Uterus (tissue), 4 donors: ENCODE data around the gene NHLRC1. TPM values are rescaled to one million over a fixed set of nuclear protein-coding genes. Genes with fewer than 3 reads are reported as not detected.

Experiments used
- DNase-seq, 2 donors: peaks; one replicate each; pipeline ENCODE4 v3.0.0-alpha.2; 2019 to 2020
- H3K27ac ChIP-seq, 2 donors: fragments of 200-600 bp; sonication (generic); 1 replicate in 1 of 2; 2 replicates in 1 of 2; pipeline ENCODE4 v1.5.1; 2016 to 2018
- H3K27me3 ChIP-seq, 2 donors: fragments of 200-600 bp; sonication (generic); one replicate each; pipeline ENCODE4 v1.5.1; 2018 to 2019; ENCODE audit warnings: control low read depth in 1 of 2
- H3K36me3 ChIP-seq, 2 donors: fragments of 200-600 bp; sonication (generic); one replicate each; pipeline ENCODE4 v1.5.1; 2019; ENCODE audit warnings: control low read depth in 1 of 2
- H3K4me1 ChIP-seq, 2 donors: fragments of 200-600 bp; sonication (generic); one replicate each; pipeline ENCODE4 v1.5.1; 2018 to 2019; ENCODE audit warnings: control low read depth in 1 of 2
- H3K4me3 ChIP-seq, 2 donors: fragments of 200-600 bp; sonication (generic); 1 replicate in 1 of 2; 2 replicates in 1 of 2; pipeline ENCODE4 v1.5.1; 2018 to 2019; ENCODE audit warnings: mild to moderate bottlenecking in 1 of 2
- H3K9me3 ChIP-seq, 2 donors: fragments of 200-600 bp; sonication (generic); one replicate each; pipeline ENCODE4 v1.5.1; 2019; ENCODE audit warnings: control low read depth in 1 of 2
- POLR2A ChIP-seq, 2 donors: fragments of 450-650 bp; IDR thresholded peaks; one replicate each; pipeline ENCODE4 v1.6.1; 2016; ENCODE audit warnings: antibody characterized with exemption in 2 of 2, mild to moderate bottlenecking in 1 of 2, moderate library complexity in 1 of 2
- intact Hi-C: fragments of 100-400 bp; cut with DNase I; formaldehyde crosslinking; loops from one replicate; pipeline ENCODE4 v1.15.1; 2023; ENCODE audit warnings: low total_unique reads
- total RNA-seq, 4 donors: library from RNA; depleted of rRNA in 3 of 4; stranded (reverse); fragments of >200 nt in 3 of 4; gene quantifications; one replicate each; pipeline versions ENCODE4 v1.1.0 to v1.2.4, GENCODE V29; 2014 to 2023
- TF ChIP-seq, protein P1 (sequence below), 4 experiments: fragments of 200-600 bp in 2 of 4; fragments of 450-650 bp in 2 of 4; sonication (generic) in 2 of 4; IDR thresholded peaks; one replicate each; pipeline ENCODE4 v1.5.1; 2016 to 2019; ENCODE audit warnings: antibody characterized with exemption in 4 of 4, mild to moderate bottlenecking in 2 of 4, moderate library complexity in 1 of 4
- donor health status: DM: yes; HTN: yes; CAD: no.

NHLRC1 gene
- total RNA-seq, 4 donors from 2014 or later: 1.4 to 2.3 TPM; not detected in 2

- H3K36me3 ChIP-seq: no peaks in the 10 kb centered on the region
- TF ChIP-seq, protein P1, sequence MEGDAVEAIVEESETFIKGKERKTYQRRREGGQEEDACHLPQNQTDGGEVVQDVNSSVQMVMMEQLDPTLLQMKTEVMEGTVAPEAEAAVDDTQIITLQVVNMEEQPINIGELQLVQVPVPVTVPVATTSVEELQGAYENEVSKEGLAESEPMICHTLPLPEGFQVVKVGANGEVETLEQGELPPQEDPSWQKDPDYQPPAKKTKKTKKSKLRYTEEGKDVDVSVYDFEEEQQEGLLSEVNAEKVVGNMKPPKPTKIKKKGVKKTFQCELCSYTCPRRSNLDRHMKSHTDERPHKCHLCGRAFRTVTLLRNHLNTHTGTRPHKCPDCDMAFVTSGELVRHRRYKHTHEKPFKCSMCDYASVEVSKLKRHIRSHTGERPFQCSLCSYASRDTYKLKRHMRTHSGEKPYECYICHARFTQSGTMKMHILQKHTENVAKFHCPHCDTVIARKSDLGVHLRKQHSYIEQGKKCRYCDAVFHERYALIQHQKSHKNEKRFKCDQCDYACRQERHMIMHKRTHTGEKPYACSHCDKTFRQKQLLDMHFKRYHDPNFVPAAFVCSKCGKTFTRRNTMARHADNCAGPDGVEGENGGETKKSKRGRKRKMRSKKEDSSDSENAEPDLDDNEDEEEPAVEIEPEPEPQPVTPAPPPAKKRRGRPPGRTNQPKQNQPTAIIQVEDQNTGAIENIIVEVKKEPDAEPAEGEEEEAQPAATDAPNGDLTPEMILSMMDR (IDR thresholded peaks at IDR 0.05): no peak
- TF ChIP-seq POLR2A (IDR thresholded peaks at IDR 0.05): no peak
- H3K27me3 ChIP-seq: no peaks in the 10 kb centered on the region
- DNase-seq: no peak
- H3K9me3 ChIP-seq: no peaks in the 10 kb centered on the region
- H3K4me3 ChIP-seq: no peak overlapping the region
- no peaks in the 10 kb centered on the region for H3K4me1 ChIP-seq
- intact Hi-C loops: no loop called here
- H3K27ac ChIP-seq: no peak overlapping the region
Measured at GRCh38 chr6:18080544-18080943, 41.9 kb downstream of the NHLRC1 start.

- Histone ChIP-seq H3K27me3 (no peaks in the 10 kb centered on the region), H3K36me3 (no peaks in the 10 kb centered on the region), H3K4me3 (no peak overlapping the region), H3K27ac (no peak overlapping the region), H3K9me3 (no peaks in the 10 kb centered on the region), H3K4me1 (no peaks in the 10 kb centered on the region)
- intact Hi-C loops: no loop called here
- no peak for DNase-seq
- TF ChIP-seq, protein P1 (IDR thresholded peaks at IDR 0.05): no peak
- no peak for TF ChIP-seq POLR2A (IDR thresholded peaks at IDR 0.05)
Measured at GRCh38 chr6:18078866-18079265, 43.6 kb downstream of the NHLRC1 start.

- H3K4me1 ChIP-seq: no peaks in the 10 kb centered on the region
- TF ChIP-seq, protein P1 (IDR thresholded peaks at IDR 0.05): no peak
- no peak for TF ChIP-seq POLR2A (IDR thresholded peaks at IDR 0.05)
- no peak for DNase-seq
- intact Hi-C loops: no loop called here
- H3K36me3 ChIP-seq: no peaks in the 10 kb centered on the region
- no peaks in the 10 kb centered on the region for H3K27me3 ChIP-seq
- H3K27ac ChIP-seq: no peak overlapping the region
- H3K9me3 ChIP-seq: no peaks in the 10 kb centered on the region
- H3K4me3 ChIP-seq: no peak overlapping the region
Measured at GRCh38 chr6:18076231-18076630, 46.2 kb downstream of the NHLRC1 start.

DNA sequence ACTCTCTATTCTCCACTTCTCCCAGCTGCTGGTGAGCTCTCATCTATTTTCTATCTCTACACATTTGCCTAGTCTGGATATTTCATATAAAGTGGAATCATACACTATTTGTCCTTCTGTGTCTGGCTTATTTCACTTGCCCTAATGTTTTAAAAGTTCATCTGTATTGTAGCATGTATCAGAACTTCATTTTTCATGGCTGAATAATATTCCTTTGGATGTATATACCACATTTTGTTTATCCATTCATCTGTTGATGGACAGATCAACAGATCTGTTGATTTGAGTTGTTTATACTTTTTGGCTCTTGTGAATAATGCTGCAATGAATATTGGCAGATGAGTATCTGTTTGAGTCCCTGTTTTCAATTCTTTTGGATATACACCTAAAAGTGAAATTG, 49.6 kb downstream of the NHLRC1 start:
- no peak for DNase-seq
- Histone ChIP-seq H3K4me3 (no peak overlapping the region), H3K4me1 (no peaks in the 10 kb centered on the region), H3K27me3 (no peaks in the 10 kb centered on the region), H3K36me3 (no peaks in the 10 kb centered on the region), H3K9me3 (no peaks in the 10 kb centered on the region), H3K27ac (no peak overlapping the region)
- intact Hi-C loops: no loop called here
- TF ChIP-seq, protein P1 (IDR thresholded peaks at IDR 0.05): no peak
- no peak for TF ChIP-seq POLR2A (IDR thresholded peaks at IDR 0.05)

DNA sequence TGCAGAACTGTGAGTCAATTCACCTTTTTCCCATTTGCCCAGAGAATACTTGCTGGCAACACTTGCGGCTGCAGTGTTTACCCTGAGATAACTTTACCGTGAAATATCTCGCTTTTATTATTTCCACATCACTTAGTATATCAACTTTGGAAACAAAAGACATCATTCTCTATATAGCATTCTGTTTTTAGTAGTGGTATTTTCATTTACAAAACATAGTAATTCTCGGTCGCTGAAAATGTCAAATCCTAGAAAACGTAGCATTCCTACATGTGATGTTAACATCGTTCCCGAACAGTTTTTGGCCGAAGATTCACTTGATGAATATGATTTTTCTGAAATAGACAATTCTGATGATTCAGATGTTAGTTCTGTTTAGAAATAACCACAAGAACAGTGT, 52.0 kb downstream of the NHLRC1 start:
- TF ChIP-seq, protein P1 (IDR thresholded peaks at IDR 0.05): no peak
- no peak for TF ChIP-seq POLR2A (IDR thresholded peaks at IDR 0.05)
- Histone ChIP-seq H3K36me3 (no peaks in the 10 kb centered on the region), H3K9me3 (no peaks in the 10 kb centered on the region), H3K4me3 (no peak overlapping the region), H3K27ac (no peak overlapping the region), H3K27me3 (no peaks in the 10 kb centered on the region), H3K4me1 (no peaks in the 10 kb centered on the region)
- intact Hi-C loops: no loop called here
- DNase-seq: no peak

Other genes starting within 250 kb of the NHLRC1 start
- 10 to 100 TPM; 14.9 to 66.9 (median 37.3) TPM for gene KIF13A, start 135.0 kb downstream of the NHLRC1 start, total RNA-seq
- gene TPMT, start 32.4 kb upstream of the NHLRC1 start, total RNA-seq: 10 to 100 TPM in 1 of 4 donors, 1 to 10 TPM in 3; 5.9 to 11.4 (median 6.6) TPM
- 10 to 100 TPM; 10.6 to 24.7 (median 14.0) TPM for gene KDM1B, start 32.7 kb upstream of the NHLRC1 start, total RNA-seq
- 100 to 1,000 TPM; 126 to 171 (median 144) TPM for gene DEK, start 141.9 kb upstream of the NHLRC1 start, total RNA-seq